H1 (cell line): ENCODE data around the gene LHB. TPM values are rescaled to one million over a fixed set of nuclear protein-coding genes. Genes with fewer than 3 reads are reported as not detected.

ENCODE experiments used
- CTCF ChIA-PET: fragments of 300-600 bp; sonication (Branson Sonifier 250); formaldehyde crosslinking; loops from one replicate; lab custom pipeline; 2021; ENCODE audit not compliant: partially characterized antibody; lab: Charles Lee
- POLR2A ChIA-PET: fragments of 300-600 bp; sonication (Branson Sonifier 250); formaldehyde crosslinking; loops from one replicate; lab custom pipeline; 2021; ENCODE audit warnings: inconsistent platforms; ENCODE audit not compliant: partially characterized antibody; lab: Charles Lee
- DNase-seq, 2 experiments: peaks; one replicate each; pipeline versions ENCODE4 v3.0.0 to v3.0.0-alpha.2; 2010 to 2022; ENCODE audit warnings: low spot score in 2 of 2, low read depth in 1 of 2, mixed read lengths in 1 of 2
- FAIRE-seq: peaks from 2 replicates; lab custom pipeline; 2011; peaks lifted over from hg19 to GRCh38; lab: Jason Lieb, UNC
- H2AFZ ChIP-seq: 2 replicates; pipeline ENCODE4 v1.8.1; 2012; ENCODE audit warnings: low read length, inconsistent platforms
- H2AK5ac ChIP-seq: 2 replicates; pipeline ENCODE4 v1.6.1; 2013; ENCODE audit warnings: low read depth, low read length
- H2BK120ac ChIP-seq: replicated peaks from 2 replicates; pipeline ENCODE3; 2013; ENCODE audit warnings: low read depth, low read length, inconsistent platforms
- H2BK12ac ChIP-seq: 2 replicates; pipeline ENCODE4 v1.6.1; 2013; ENCODE audit warnings: low read depth, low read length
- H2BK15ac ChIP-seq: 2 replicates; pipeline ENCODE4 v1.6.1; 2013; ENCODE audit warnings: low read length
- H2BK20ac ChIP-seq: 2 replicates; pipeline ENCODE4 v1.6.1; 2013; ENCODE audit warnings: low read length
- H2BK5ac ChIP-seq: 2 replicates; pipeline ENCODE4 v1.6.1; 2013; ENCODE audit warnings: low read depth, low read length
- H3K14ac ChIP-seq: 2 replicates; pipeline ENCODE4 v1.6.1; 2013; ENCODE audit warnings: inconsistent platforms; ENCODE audit not compliant: insufficient read length
- H3K18ac ChIP-seq: 2 replicates; pipeline ENCODE4 v1.6.1; 2013; ENCODE audit warnings: low read length; ENCODE audit errors: extremely low read depth
- H3K23ac ChIP-seq: 2 replicates; pipeline ENCODE4 v1.6.1; 2013; ENCODE audit warnings: inconsistent platforms; ENCODE audit not compliant: insufficient read length
- H3K23me2 ChIP-seq: 2 replicates; pipeline ENCODE4 v1.6.1; 2013; ENCODE audit warnings: low read depth, low read length
- H3K27ac ChIP-seq: 2 replicates; pipeline ENCODE4 v1.6.1; 2011; ENCODE audit warnings: low read depth, low read length, inconsistent platforms
- H3K27me3 ChIP-seq, 4 experiments: replicated peaks in 1 of 4; 1 replicate in 1 of 4; 2 replicates in 3 of 4; pipeline versions ENCODE4 v1.6.1 to v1.8.1; 2011 to 2013; ENCODE audit warnings: low read length in 3 of 4, mild to moderate bottlenecking in 3 of 4, inconsistent platforms in 2 of 4, mixed read lengths in 2 of 4, moderate library complexity in 1 of 4; ENCODE audit not compliant: control insufficient read depth in 3 of 4, insufficient read depth in 3 of 4; ENCODE audit errors: extremely low read depth in 1 of 4
- H3K36me3 ChIP-seq, 4 experiments: 2 replicates each; pipeline versions ENCODE4 v1.6.1 to v1.8.1; 2011 to 2013; ENCODE audit warnings: mild to moderate bottlenecking in 4 of 4, low read length in 3 of 4, moderate library complexity in 2 of 4, control low read depth in 1 of 4, inconsistent platforms in 1 of 4; ENCODE audit not compliant: insufficient read depth in 4 of 4, control insufficient read depth in 2 of 4
- H3K4ac ChIP-seq: replicated peaks from 2 replicates; pipeline ENCODE3; 2013; ENCODE audit warnings: low read length, low read depth, mixed read lengths, inconsistent platforms; ENCODE audit not compliant: insufficient read length
- H3K4me1 ChIP-seq, 4 experiments: replicated peaks in 1 of 4; 1 replicate in 1 of 4; 2 replicates in 3 of 4; pipeline versions ENCODE4 v1.6.1 to v1.8.1; 2011 to 2013; ENCODE audit warnings: low read length in 3 of 4, inconsistent platforms in 2 of 4, mixed read lengths in 1 of 4; ENCODE audit not compliant: insufficient read depth in 4 of 4, control insufficient read depth in 3 of 4
- H3K4me2 ChIP-seq, 2 experiments: 2 replicates each; pipeline versions ENCODE4 v1.6.1 to v1.8.1; 2011 to 2013; ENCODE audit warnings: low read depth in 2 of 2, low read length in 2 of 2, control low read depth in 1 of 2, inconsistent platforms in 1 of 2, mild to moderate bottlenecking in 1 of 2; ENCODE audit not compliant: insufficient read depth in 1 of 2
- H3K4me3 ChIP-seq, 4 experiments: fragments of 200-600, 300-600 bp in 1 of 4; sonication (generic), shearing (Covaris generic), sonication (Bioruptor Twin) in 1 of 4; 2 replicates each; pipeline versions ENCODE4 v1.5.1 to v1.8.1; 2011 to 2016; ENCODE audit warnings: low read length in 4 of 4, low read depth in 3 of 4, control low read depth in 2 of 4, inconsistent platforms in 2 of 4, mild to moderate bottlenecking in 2 of 4, mixed read lengths in 1 of 4, moderate library complexity in 1 of 4; ENCODE audit not compliant: insufficient read depth in 2 of 4; ENCODE audit errors: extremely low read depth in 1 of 4
- H3K56ac ChIP-seq: replicated peaks from 2 replicates; pipeline ENCODE3; 2013; ENCODE audit warnings: low read depth, mild to moderate bottlenecking, mixed read lengths, low read length, inconsistent platforms; ENCODE audit not compliant: insufficient read length
- H3K79me1 ChIP-seq: 2 replicates; pipeline ENCODE4 v1.6.1; 2013; ENCODE audit warnings: low read depth, low read length, control low read depth
- H3K79me2 ChIP-seq, 2 experiments: 2 replicates each; pipeline versions ENCODE4 v1.6.1 to v1.8.1; 2012 to 2013; ENCODE audit warnings: low read length in 2 of 2, mild to moderate bottlenecking in 2 of 2, inconsistent platforms in 1 of 2; ENCODE audit not compliant: insufficient read depth in 2 of 2, control insufficient read depth in 1 of 2
- H3K9ac ChIP-seq, 4 experiments: replicated peaks in 1 of 4; 1 replicate in 1 of 4; 2 replicates in 3 of 4; pipeline versions ENCODE4 v1.6.1 to v1.8.1; 2011 to 2013; ENCODE audit warnings: low read depth in 3 of 4, low read length in 3 of 4, control low read depth in 2 of 4, mild to moderate bottlenecking in 2 of 4, moderate library complexity in 2 of 4, inconsistent platforms in 1 of 4; ENCODE audit errors: extremely low read depth in 1 of 4
- H3K9me3 ChIP-seq, 2 experiments: 2 replicates each; pipeline versions ENCODE4 v1.6.1 to v1.8.1; 2012 to 2013; ENCODE audit warnings: mild to moderate bottlenecking in 2 of 2, moderate library complexity in 2 of 2, control low read depth in 1 of 2, inconsistent platforms in 1 of 2, low read depth in 1 of 2, low read length in 1 of 2, mixed read lengths in 1 of 2; ENCODE audit not compliant: insufficient read depth in 2 of 2
- H4K20me1 ChIP-seq, 2 experiments: replicated peaks in 1 of 2; 2 replicates each; pipeline versions ENCODE3 to v1.8.1; 2011 to 2013; ENCODE audit warnings: inconsistent platforms in 2 of 2, low read length in 2 of 2, mild to moderate bottlenecking in 1 of 2; ENCODE audit not compliant: insufficient read depth in 2 of 2, control insufficient read depth in 1 of 2
- H4K5ac ChIP-seq: 2 replicates; pipeline ENCODE4 v1.6.1; 2013; ENCODE audit warnings: low read length, low read depth, mixed read lengths, inconsistent platforms; ENCODE audit not compliant: insufficient read length
- H4K8ac ChIP-seq: 2 replicates; pipeline ENCODE4 v1.8.0; 2013; ENCODE audit warnings: mild to moderate bottlenecking, moderate library complexity, low read length, inconsistent platforms; ENCODE audit not compliant: insufficient read depth; ENCODE audit errors: extremely low read depth
- H4K91ac ChIP-seq: replicated peaks from 2 replicates; pipeline ENCODE3; 2013; ENCODE audit warnings: low read length, mixed read lengths, inconsistent platforms; ENCODE audit not compliant: insufficient read length
- CBX8 ChIP-seq: fragments of 300-800, 300-1000 bp; sonication (generic); IDR thresholded peaks from 2 replicates; pipeline ENCODE4 v1.7.1; 2016; ENCODE audit warnings: low read depth, low read length, borderline replicate concordance
- CHD1 ChIP-seq: IDR thresholded peaks from 2 replicates; pipeline ENCODE4 v1.6.1; 2012; ENCODE audit warnings: low read depth, low read length, improper control_type of control experiment
- CREB1 ChIP-seq: IDR thresholded peaks from 2 replicates; pipeline ENCODE4 v1.6.1; 2012; ENCODE audit warnings: inconsistent platforms
- EP300 ChIP-seq, 2 experiments: IDR thresholded peaks; 1 replicate in 1 of 2; 2 replicates in 1 of 2; pipeline ENCODE4 v1.6.1; 2011 to 2012; ENCODE audit warnings: low read depth in 2 of 2, low read length in 2 of 2, mild to moderate bottlenecking in 2 of 2, borderline replicate concordance in 1 of 2, inconsistent platforms in 1 of 2, moderate library complexity in 1 of 2
- JUN ChIP-seq: IDR thresholded peaks from 2 replicates; pipeline ENCODE4 v1.6.1; 2011; ENCODE audit warnings: low read depth, mild to moderate bottlenecking, improper control_type of control experiment, low read length
- POLR2AphosphoS5 ChIP-seq: IDR thresholded peaks from 2 replicates; pipeline ENCODE4 v1.6.1; 2011; ENCODE audit warnings: low read depth, low read length
- RBBP5 ChIP-seq: IDR thresholded peaks from 2 replicates; pipeline ENCODE4 v1.7.1; 2012; ENCODE audit warnings: low read depth, mild to moderate bottlenecking, inconsistent platforms, low read length, moderate library complexity, borderline replicate concordance
- SIRT6 ChIP-seq: IDR thresholded peaks from one replicate; pipeline ENCODE4 v1.7.1; 2012; ENCODE audit warnings: low read length, inconsistent platforms
- SIX5 ChIP-seq: IDR thresholded peaks from 2 replicates; pipeline ENCODE4 v1.6.1; 2011; ENCODE audit warnings: mild to moderate bottlenecking, low read depth, low read length
- SP2 ChIP-seq: IDR thresholded peaks from 2 replicates; pipeline ENCODE4 v1.6.1; 2012; ENCODE audit warnings: mild to moderate bottlenecking, low read length, inconsistent platforms
- SP4 ChIP-seq: IDR thresholded peaks from 2 replicates; pipeline ENCODE4 v1.6.1; 2012; ENCODE audit warnings: low read length, inconsistent platforms
- ZNF274 ChIP-seq: IDR thresholded peaks from 2 replicates; pipeline ENCODE4 v1.7.0; 2012; ENCODE audit warnings: low read length, borderline replicate concordance; ENCODE audit errors: extremely low read depth
- WGBS, 2 experiments: shearing (Covaris generic) in 1 of 2; methylation state at CpG; one replicate each; pipeline versions ENCODE4 v1.1.6 to v1.1.7; 2013 to 2015; ENCODE audit warnings: low lambda C conversion rate in 2 of 2, mixed read lengths in 2 of 2, inconsistent platforms in 1 of 2, low coverage in 1 of 2, missing lambda C conversion rate in 1 of 2; ENCODE audit not compliant: insufficient replicate concordance in 2 of 2, insufficient coverage in 1 of 2, insufficient read length in 1 of 2; ENCODE audit errors: extremely low coverage in 1 of 2, missing lambda C conversion rate in 1 of 2; 5-methylcytosine and 5-hydroxymethylcytosine counted together
- polyA plus RNA-seq, 7 experiments: library from polyadenylated mRNA; depleted of rRNA in 3 of 7; stranded (reverse) in 5 of 7; unstranded in 2 of 7; fragments of >200 nt in 5 of 7; fragments of 200-250 nt in 2 of 7; gene quantifications; 1 replicate in 5 of 7; 2 replicates in 1 of 7; 4 replicates in 1 of 7; pipeline versions ENCODE4 v1.2.1 to v1.2.3, GENCODE V29; 2011 to 2013; ENCODE audit warnings: missing spikeins in 2 of 7, mixed read lengths in 2 of 7
- total RNA-seq: library from RNA; stranded (reverse); fragmentation: NEBNext Ultra II Directional; extraction: Animal tissue kit (Norgen Biotek cat#: 25700); gene quantifications from 2 replicates; pipeline ENCODE4 v1.2.1, GENCODE V29; 2021
- TF ChIP-seq, protein P1 (sequence below): IDR thresholded peaks from 2 replicates; pipeline ENCODE4 v1.6.1; 2012; ENCODE audit warnings: inconsistent platforms

Gene LHB
- total and polyA plus RNA-seq, 2 of the 8 experiments (the other 6 are each of a cell fraction or from before 2014, with no cell fraction given), result 0.53 TPM; not detected in 1

- no peak overlapping the region for H3K18ac ChIP-seq
- POLR2A ChIA-PET, result interaction anchor here (2.9 kb wide), 1 partner anchor 11 kb away, joined by 11 read pairs; no protein-coding TSS in a partner anchor
- no peak overlapping the region for H2AFZ ChIP-seq
- no peak overlapping the region for H3K4me2 ChIP-seq
- H2BK5ac ChIP-seq, result no peak overlapping the region
- peaks cover 1% of the 10 kb centered on the region; the same call in 1 of the 2 replicates for H3K79me1 ChIP-seq
- H3K9me3 ChIP-seq, result no peaks in the 10 kb centered on the region
- H3K9ac ChIP-seq, result no peak overlapping the region
- no peaks in the 10 kb centered on the region for H3K27me3 ChIP-seq
- no peak overlapping the region for H3K27ac ChIP-seq
- H4K8ac ChIP-seq, result no peak overlapping the region
- no peak overlapping the region for H2AK5ac ChIP-seq
- no peak overlapping the region for H4K5ac ChIP-seq
- TF ChIP-seq JUN, result no peak
- no peak for TF ChIP-seq ZNF274
- no peak for TF ChIP-seq CBX8
- TF ChIP-seq SIX5, result no peak
- no peak for TF ChIP-seq SIRT6
- TF ChIP-seq, protein P1, sequence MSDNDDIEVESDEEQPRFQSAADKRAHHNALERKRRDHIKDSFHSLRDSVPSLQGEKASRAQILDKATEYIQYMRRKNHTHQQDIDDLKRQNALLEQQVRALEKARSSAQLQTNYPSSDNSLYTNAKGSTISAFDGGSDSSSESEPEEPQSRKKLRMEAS, result no peak
- no peak for TF ChIP-seq EP300 (IDR thresholded peaks at IDR 0.05; ENCODE audit: borderline replicate concordance in 1 of 2, low read depth in 2 of 2, low read length in 2 of 2)
- TF ChIP-seq POLR2AphosphoS5, result no peak
- TF ChIP-seq SP4, result no peak
- TF ChIP-seq CREB1, result no peak
- no peak for TF ChIP-seq CHD1
- no peak for TF ChIP-seq SP2
- no peak for TF ChIP-seq RBBP5
- no peak overlapping the region for H2BK120ac ChIP-seq
- H3K36me3 ChIP-seq, result peaks cover 15 to 42% (median 31%) of the 10 kb centered on the region in 4 experiments; a peak in 7 of 8 replicates
- no peaks in the 10 kb centered on the region for H3K23me2 ChIP-seq
- CTCF ChIA-PET, result interaction anchor here (1.1 to 6.2 kb wide), 2 partner anchors 13 to 48 kb away, joined by 3 to 66 read pairs; no protein-coding TSS in a partner anchor
- 89% methylated on average over 17 of the region's 17 CpGs; no CpG with 5 or more reads in 1 of the 2 experiments for WGBS, 2 experiments
- no peak overlapping the region for H2BK20ac ChIP-seq
- no peak overlapping the region for H3K56ac ChIP-seq
- DNase-seq (no peak), FAIRE-seq (no peak)
- no peak overlapping the region for H3K4ac ChIP-seq
- H3K23ac ChIP-seq, result no peak overlapping the region
- H2BK12ac ChIP-seq, result no peak overlapping the region
- no peaks in the 10 kb centered on the region for H3K79me2 ChIP-seq
- no peaks in the 10 kb centered on the region for H3K4me1 ChIP-seq
- peaks cover 3 to 9% of the 10 kb centered on the region in 2 experiments for H4K20me1 ChIP-seq
- no peak overlapping the region for H2BK15ac ChIP-seq
- no peak overlapping the region for H4K91ac ChIP-seq
- no peak overlapping the region for H3K4me3 ChIP-seq
- H3K14ac ChIP-seq, result no peak overlapping the region
These were observed 5.7 kb downstream of the LHB start for GRCh38 chr19:49011194-49011593.
